C4-2B (cell line): Measurements from ENCODE around the gene FBXO27.

ENCODE experiments used
- CTCF ChIP-seq: fragments of 450-650 bp; conservative IDR thresholded peaks from 2 replicates; pipeline ENCODE4 v1.5.1; 2017; ENCODE audit warnings: mild to moderate bottlenecking
- ZFX ChIP-seq: fragments of 450-650 bp; IDR thresholded peaks from 2 replicates; pipeline ENCODE4 v1.6.1; 2017

- TF ChIP-seq CTCF (no peak), ZFX (no peak)
Measured at GRCh38 chr19:39060171-39060570, 27.8 kb upstream of the FBXO27 start.
